H1 (cell line): ENCODE data around the gene AOC1. TPM values are rescaled to one million over a fixed set of nuclear protein-coding genes. Genes with fewer than 3 reads are reported as not detected.

Experiments
- GABPA ChIP-seq: IDR thresholded peaks from 2 replicates; pipeline ENCODE4 v1.6.1; 2011; ENCODE audit warnings: mild to moderate bottlenecking, low read length, moderate library complexity, borderline replicate concordance; ENCODE audit not compliant: insufficient read depth
- polyA plus RNA-seq, 7 experiments: library from polyadenylated mRNA; depleted of rRNA in 3 of 7; stranded (reverse) in 5 of 7; unstranded in 2 of 7; fragments of >200 nt in 5 of 7; fragments of 200-250 nt in 2 of 7; gene quantifications; 1 replicate in 5 of 7; 2 replicates in 1 of 7; 4 replicates in 1 of 7; pipeline versions ENCODE4 v1.2.1 to v1.2.3, GENCODE V29; 2011 to 2013; ENCODE audit warnings: missing spikeins in 2 of 7, mixed read lengths in 2 of 7
- total RNA-seq: library from RNA; stranded (reverse); fragmentation: NEBNext Ultra II Directional; extraction: Animal tissue kit (Norgen Biotek cat#: 25700); gene quantifications from 2 replicates; pipeline ENCODE4 v1.2.1, GENCODE V29; 2021

AOC1 gene
- total and polyA plus RNA-seq, 2 of the 8 experiments (the other 6 are each of a cell fraction or from before 2014, with no cell fraction given) = 0.15 to 0.17 TPM

- no peak for TF ChIP-seq GABPA
Measured at GRCh38 chr7:150895809-150896208, 43.5 kb downstream of the AOC1 start (continued).
